Epithelial cell of esophagus (primary cell): ENCODE measurements around the gene MOXD1.
A peak's percentile ranks its signal among the peaks of the same experiment; 100 is the strongest.

Experiments
- DNase-seq: peaks from one replicate; pipeline ENCODE4 v3.0.0; 2010; ENCODE audit warnings: low read depth
- H3K4me3 ChIP-seq: 2 replicates; pipeline ENCODE4 v1.5.1; 2011; ENCODE audit warnings: mild to moderate bottlenecking, low read length, control low read depth
- CTCF ChIP-seq: IDR thresholded peaks from 2 replicates; pipeline ENCODE4 v1.5.1; 2011; ENCODE audit warnings: low read depth, mild to moderate bottlenecking, low read length, control low read depth, inconsistent platforms; ENCODE audit not compliant: insufficient read depth; ENCODE audit errors: missing control alignments

The MOXD1 gene

GRCh38 chr6:132401618-132402285 lies 477 bp upstream of the MOXD1 start:
- no peak for TF ChIP-seq CTCF
- DNase-seq, result no peak
- H3K4me3 ChIP-seq, result peak overlapping the region; percentile 30

DNA sequence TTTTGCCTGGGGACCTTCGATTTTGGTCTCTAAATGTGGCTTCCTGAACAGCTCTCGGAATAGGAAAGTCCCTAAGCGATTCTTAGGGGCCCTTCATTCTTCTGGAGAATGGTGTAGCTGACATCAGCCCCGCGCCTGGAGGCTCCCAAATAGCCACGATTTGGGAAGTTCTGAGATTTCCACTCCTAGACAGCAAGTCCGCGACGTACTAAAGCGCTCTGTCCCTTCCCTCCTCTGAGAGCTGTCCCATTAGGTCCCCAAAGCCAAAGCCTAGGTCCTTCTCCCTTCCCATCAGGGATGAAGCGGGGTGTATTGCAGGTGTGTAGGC lies 756 bp downstream of the MOXD1 start:
- no peak for DNase-seq
- TF ChIP-seq CTCF, result no peak
- H3K4me3 ChIP-seq, result peak overlapping the region; percentile 52

DNA sequence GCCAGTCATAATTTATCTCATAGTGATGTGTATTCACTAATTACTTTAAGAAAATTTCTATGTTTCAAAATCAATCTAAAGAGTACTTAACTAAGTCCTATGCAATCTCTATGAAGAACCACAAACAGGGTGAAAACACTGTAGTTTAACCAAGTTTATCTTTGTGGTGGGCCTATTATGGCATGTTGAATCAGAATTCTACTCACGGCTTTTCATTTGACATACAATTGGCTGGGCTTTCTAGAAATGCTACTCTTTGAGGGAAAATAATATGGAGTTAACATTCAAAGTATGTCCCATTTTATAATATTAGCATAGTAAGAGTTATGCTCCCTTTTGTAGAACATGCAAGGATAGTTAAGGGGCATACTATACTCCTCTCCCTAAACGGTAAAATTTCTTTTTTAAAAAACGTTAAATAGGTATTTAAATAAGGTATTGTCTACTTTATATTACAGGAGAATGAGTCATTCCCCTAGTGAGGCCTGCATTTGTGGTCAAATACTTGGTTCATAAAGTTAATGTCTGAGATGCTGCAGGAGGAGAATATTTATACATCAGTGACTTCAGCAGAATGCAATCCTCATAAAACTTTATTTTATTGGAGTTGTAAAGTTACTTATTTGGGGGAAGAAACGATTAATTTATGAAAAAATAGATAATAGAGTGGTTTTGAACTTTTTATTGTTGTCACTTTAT lies 1.8 kb downstream of the MOXD1 start:
- no peak for TF ChIP-seq CTCF
- DNase-seq, result peak; percentile 28
- no peak overlapping the region for H3K4me3 ChIP-seq

- DNase-seq, result no peak
- H3K4me3 ChIP-seq, result no peak overlapping the region
- TF ChIP-seq CTCF, result no peak
These were observed 6.2 kb downstream of the MOXD1 start for GRCh38 chr6:132395015-132395597.

DNA sequence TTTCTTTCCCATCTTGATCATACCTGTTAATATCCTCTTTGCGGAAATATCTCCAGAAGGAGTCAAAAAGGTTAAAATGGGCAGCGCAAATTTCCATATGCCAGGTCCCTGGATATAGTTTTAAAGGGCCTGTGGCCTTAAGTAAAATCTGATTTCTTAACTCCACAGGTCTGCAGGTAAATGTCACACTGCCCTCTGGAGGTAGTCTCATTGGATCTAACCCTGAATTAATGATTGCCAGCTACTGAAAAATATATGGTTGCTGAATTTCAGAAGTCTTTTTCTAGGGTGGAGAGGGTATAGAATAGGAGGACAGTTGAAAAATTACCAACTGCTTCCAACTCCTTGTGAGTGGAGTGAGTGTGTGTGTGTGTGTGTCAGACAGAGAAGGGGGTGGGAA lies 8.5 kb downstream of the MOXD1 start:
- no peak overlapping the region for H3K4me3 ChIP-seq
- peak; percentile 66 for DNase-seq
- peak; percentile 35 for TF ChIP-seq CTCF

GRCh38 chr6:132392270-132392646 lies 9.0 kb downstream of the MOXD1 start:
- DNase-seq, result no peak
- no peak overlapping the region for H3K4me3 ChIP-seq
- no peak for TF ChIP-seq CTCF
